Motor neuron (in vitro differentiated cells): Measurements from ENCODE around the gene DYNLT2. TPM values are rescaled to one million over a fixed set of nuclear protein-coding genes. Genes with fewer than 3 reads are reported as not detected.

Experiments
- ATAC-seq, 8 experiments: fragments of 200-7000 bp; cut with Tn5 transposase; replicated peaks in 6 of 8; 2 replicates each; pipeline ENCODE4 v1.8.0; 2021; ENCODE audit warnings: mild to moderate bottlenecking in 8 of 8, moderate library complexity in 8 of 8
- H3K27ac ChIP-seq, 2 donors: fragments of 250-450 bp; sonication (Bioruptor Pico); 2 replicates each; pipeline ENCODE4 v1.9.0; 2021; ENCODE audit warnings: antibody characterized with exemption in 2 of 2, mild to moderate bottlenecking in 2 of 2, moderate library complexity in 1 of 2
- H3K4me1 ChIP-seq, 2 donors: fragments of 250-450 bp; sonication (Bioruptor Pico); replicated peaks in 1 of 2; 2 replicates each; pipeline ENCODE4 v1.6.1; 2021; ENCODE audit warnings: antibody characterized with exemption in 2 of 2, mild to moderate bottlenecking in 2 of 2, moderate library complexity in 1 of 2
- H3K4me3 ChIP-seq, 5 donors: fragments of 250-450 bp; sonication (Bioruptor Pico); 2 replicates each; pipeline ENCODE4 v1.9.0; 2021; ENCODE audit warnings: antibody characterized with exemption in 5 of 5, mild to moderate bottlenecking in 5 of 5, moderate library complexity in 4 of 5
- WGBS, 10 experiments: fragments of 450-650 bp; shearing (Covaris generic); methylation state at CpG; one replicate each; pipeline ENCODE4 v1.0.0; 2022; 5-methylcytosine and 5-hydroxymethylcytosine counted together
- in situ Hi-C, 9 experiments: fragments of 400-800 bp; cut with MboI; loops; one replicate each; pipeline ENCODE4 v1.15.0; 2021; ENCODE audit warnings: low sequenced_read_pairs in 9 of 9, low pct_unique_long_range_greater_than_20kb in 2 of 9; ENCODE audit not compliant: unreplicated experiment in 9 of 9
- total RNA-seq, 8 experiments: library from RNA; unstranded; fragments of 300-600 nt; gene quantifications; 2 replicates each; pipeline versions ENCODE4 v1.2.3 to v1.2.4, GENCODE V29; 2022

Gene DYNLT2
- total RNA-seq: 1 to 10 TPM; 2.3 to 4.6 (median 3.5) TPM

- in situ Hi-C loops: no loop called here
- peaks cover 14 to 20% of the 10 kb centered on the region in 2 donors for H3K4me1 ChIP-seq
- peak; percentile 92 to 97 (median 95) for ATAC-seq
- H3K4me3 ChIP-seq: peak within 1 kb of the TSS; percentile 61 to 91 (median 69)
- WGBS, 10 experiments: 0 to 9% (median 1%) methylated on average over 6 to 21 of the region's 90 CpGs; no CpG with 5 or more reads in 5 of the 10 experiments
- H3K27ac ChIP-seq: peak within 1 kb of the TSS; percentile 93 to 96
Measured at GRCh38 chr6:169751242-169752073, at the start of gene DYNLT2, which contains the start of gene ERMARD. Gene DYNLT2 (minus strand): TSS chr6:169751572. CDS start chr6:169751458, 114 bp downstream. Gene ERMARD (plus strand): TSS chr6:169751622. CDS start chr6:169751658, 36 bp downstream.

DNA sequence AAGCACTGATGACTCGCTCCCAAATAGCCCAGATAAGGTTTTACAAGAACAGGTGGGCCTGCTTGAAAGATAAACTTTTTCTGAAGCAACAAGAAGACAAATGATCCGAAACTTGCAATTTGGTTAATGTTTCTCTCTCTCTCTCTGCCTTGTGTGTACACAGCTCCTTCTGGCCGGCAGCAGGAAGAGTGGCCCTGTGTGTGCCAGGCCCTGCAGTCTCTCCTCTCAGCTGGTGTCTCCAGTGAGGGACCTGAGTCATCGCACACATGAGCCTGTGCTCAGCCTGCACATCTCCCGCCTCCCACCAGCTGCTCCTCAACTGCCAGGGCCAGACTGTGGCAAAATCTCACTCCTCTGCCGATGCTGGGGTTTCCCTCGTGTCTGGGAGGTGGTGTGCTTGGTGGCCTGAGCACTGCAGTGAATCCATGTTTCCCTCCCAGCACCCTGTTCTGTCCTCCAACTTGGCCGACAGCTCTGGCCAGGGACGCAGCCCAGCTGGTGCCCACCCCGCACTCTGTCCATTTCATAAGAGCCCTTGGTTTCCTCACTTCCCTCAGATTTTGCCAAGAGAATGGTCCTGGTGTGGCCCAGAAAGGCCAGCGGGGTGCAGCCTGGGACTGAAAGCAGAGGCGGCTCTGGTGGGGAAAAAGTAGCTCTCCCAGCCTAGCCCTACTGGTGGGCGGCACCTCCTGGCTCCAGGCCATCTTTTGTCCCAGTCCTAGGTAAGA, 49.5 kb upstream of the DYNLT2 start:
- no peak overlapping the region for H3K27ac ChIP-seq
- WGBS, 10 experiments: 30 to 93% (median 66%) methylated on average over 1 to 7 of the region's 13 CpGs; no CpG with 5 or more reads in 2 of the 10 experiments
- H3K4me3 ChIP-seq: no peak overlapping the region
- peak; percentile 63 to 96 (median 88) for ATAC-seq
- in situ Hi-C loops: no loop called here
- peaks cover 23 to 42% of the 10 kb centered on the region in 2 donors for H3K4me1 ChIP-seq

GRCh38 chr6:169800116-169800667, 48.8 kb upstream of the DYNLT2 start:
- Histone ChIP-seq H3K4me1 (peaks cover 23 to 42% of the 10 kb centered on the region in 2 donors), H3K27ac (no peak overlapping the region), H3K4me3 (no peak overlapping the region)
- in situ Hi-C loops: no loop called here
- peak in 3 of 8 experiments; percentile 31 to 71 (median 33) for ATAC-seq
- WGBS, 10 experiments: 0 to 93% (median 69%) methylated on average over 2 to 8 of the region's 9 CpGs; no CpG with 5 or more reads in 1 of the 10 experiments

GRCh38 chr6:169799474-169799926, 48.1 kb upstream of the DYNLT2 start:
- no peak overlapping the region for H3K4me3 ChIP-seq
- WGBS, 10 experiments: 20 to 76% (median 59%) methylated on average over 1 to 6 of the region's 7 CpGs
- in situ Hi-C loops: no loop called here
- peak overlapping the region in 1 of 2 donors; percentile 38 for H3K27ac ChIP-seq
- no peak for ATAC-seq
- peaks cover 23 to 42% of the 10 kb centered on the region in 2 donors for H3K4me1 ChIP-seq

DNA sequence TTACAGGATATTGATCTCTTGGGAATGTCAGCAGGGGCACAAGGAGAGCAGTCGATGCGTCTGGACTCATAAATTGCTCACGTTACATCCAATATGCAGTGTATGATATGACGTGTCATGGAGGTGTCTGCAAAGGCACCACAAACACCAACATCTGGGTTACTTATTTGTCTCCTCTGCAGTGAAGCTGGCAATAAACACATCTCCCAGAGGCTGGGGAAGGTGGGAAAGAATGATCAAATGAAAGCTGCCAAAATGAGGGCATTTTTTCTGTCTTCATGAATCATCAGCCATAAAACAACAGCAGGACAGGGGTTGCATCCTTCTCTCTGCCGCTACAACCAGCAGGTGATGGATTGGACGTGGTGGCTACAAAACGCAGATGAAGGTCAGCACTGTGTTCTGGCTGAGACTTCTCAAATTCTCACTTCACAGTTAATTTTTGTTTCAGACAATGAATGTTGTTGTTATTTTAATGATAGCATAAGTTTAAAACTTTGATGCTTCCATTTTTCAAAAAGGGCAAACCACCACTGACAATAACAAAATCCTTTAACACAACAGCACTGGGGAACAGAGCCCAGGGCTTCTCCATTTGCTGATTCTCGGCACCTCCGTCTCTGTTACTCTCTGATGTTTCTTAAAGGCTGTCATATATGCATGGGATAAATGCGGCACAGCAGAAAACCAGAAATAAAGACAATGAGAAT, 47.5 kb upstream of the DYNLT2 start:
- Histone ChIP-seq H3K4me3 (peak overlapping the region in 2 of 5 donors; percentile 12 to 20), H3K4me1 (peaks cover 23 to 42% of the 10 kb centered on the region in 2 donors), H3K27ac (peak overlapping the region in 1 of 2 donors; percentile 62)
- ATAC-seq: peak in 5 of 8 experiments; percentile 16 to 81 (median 65)
- in situ Hi-C loops: no loop called here
- 52 to 100% (median 67%) methylated on average over 1 to 10 of the region's 10 CpGs; no CpG with 5 or more reads in 1 of the 10 experiments for WGBS, 10 experiments

DNA sequence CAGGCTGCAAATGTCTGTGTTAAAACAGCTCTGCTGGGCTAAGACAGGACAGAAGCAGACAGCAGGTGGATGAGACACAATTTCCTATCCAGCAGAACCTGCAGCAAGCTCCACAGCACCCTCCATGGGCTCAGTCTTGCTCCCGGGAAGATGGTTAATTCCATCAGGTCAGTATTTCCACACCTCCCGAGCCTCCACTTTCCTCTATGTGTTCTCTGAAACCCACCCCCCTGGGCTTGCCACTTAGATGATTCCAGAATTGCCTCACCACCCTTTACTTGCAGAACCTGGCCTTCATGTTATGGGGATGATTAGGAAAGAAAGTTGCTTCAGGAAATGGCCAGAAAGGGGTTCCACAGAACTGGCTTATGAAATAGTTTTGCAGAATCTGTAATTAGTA, 43.8 kb upstream of the DYNLT2 start:
- no peak for ATAC-seq
- peaks cover 17 to 40% of the 10 kb centered on the region in 2 donors for H3K4me1 ChIP-seq
- H3K4me3 ChIP-seq: no peak overlapping the region
- no peak overlapping the region for H3K27ac ChIP-seq
- 47 to 67% (median 58%) methylated on average over 1 to 2 of the region's 2 CpGs; no CpG with 5 or more reads in 6 of the 10 experiments for WGBS, 10 experiments
- in situ Hi-C loops: no loop called here

- 58 to 100% (median 90%) methylated on average over 1 to 7 of the region's 13 CpGs; no CpG with 5 or more reads in 3 of the 10 experiments for WGBS, 10 experiments
- ATAC-seq: peak in 1 of 8 experiments; percentile 5
- Histone ChIP-seq H3K4me3 (no peak overlapping the region), H3K27ac (no peak overlapping the region), H3K4me1 (peaks cover 16 to 38% of the 10 kb centered on the region in 2 donors)
- in situ Hi-C loops: no loop called here
Measured at GRCh38 chr6:169794317-169795055, 43.1 kb upstream of the DYNLT2 start.

- in situ Hi-C loops: no loop called here
- Histone ChIP-seq H3K4me3 (no peak overlapping the region), H3K4me1 (peaks cover 8 to 27% of the 10 kb centered on the region in 2 donors), H3K27ac (no peak overlapping the region)
- 75 to 100% (median 89%) methylated on average over 1 to 5 of the region's 10 CpGs; no CpG with 5 or more reads in 4 of the 10 experiments for WGBS, 10 experiments
- no peak for ATAC-seq
Measured at GRCh38 chr6:169793408-169793807, 42.0 kb upstream of the DYNLT2 start.

DNA sequence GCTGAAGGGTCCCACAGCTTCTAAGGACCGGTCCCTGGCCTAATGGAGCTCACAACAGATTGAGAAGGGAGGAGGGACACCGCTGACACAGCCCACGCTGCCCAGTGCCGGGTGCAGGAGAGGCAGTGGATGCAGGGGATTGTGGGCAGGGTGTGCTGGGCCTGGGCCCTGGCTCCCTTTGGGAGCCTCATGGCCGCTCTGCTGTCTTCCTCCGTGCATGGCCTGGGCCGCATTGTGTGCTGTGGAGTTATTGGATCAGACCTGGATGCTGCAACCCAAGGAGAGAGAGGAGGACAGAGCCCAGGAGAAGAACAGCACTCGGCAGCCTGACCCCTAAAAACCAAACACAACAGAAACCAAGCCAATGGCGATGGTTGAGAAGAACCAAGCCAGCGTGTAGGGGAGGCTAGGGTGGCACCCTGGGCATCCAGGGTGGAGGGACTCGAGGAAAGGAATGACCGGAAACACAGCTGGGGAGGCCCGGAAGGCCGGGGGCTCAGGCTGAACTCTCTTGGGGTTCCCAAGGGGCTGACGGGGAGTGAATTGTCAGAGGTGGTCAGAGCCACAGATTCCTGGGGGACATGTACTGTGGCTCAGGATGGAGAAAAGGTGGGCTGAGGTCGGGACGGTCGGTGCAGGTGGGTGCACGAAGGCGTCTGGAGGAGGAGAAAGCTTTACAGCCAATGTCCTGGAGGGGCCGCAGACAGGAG, 41.1 kb upstream of the DYNLT2 start:
- Histone ChIP-seq H3K4me1 (peaks cover 8 to 20% of the 10 kb centered on the region in 2 donors), H3K27ac (no peak overlapping the region), H3K4me3 (no peak overlapping the region)
- ATAC-seq: no peak
- 80 to 100% (median 92%) methylated on average over 1 to 11 of the region's 21 CpGs; no CpG with 5 or more reads in 1 of the 10 experiments for WGBS, 10 experiments
- in situ Hi-C loops: no loop called here

DNA sequence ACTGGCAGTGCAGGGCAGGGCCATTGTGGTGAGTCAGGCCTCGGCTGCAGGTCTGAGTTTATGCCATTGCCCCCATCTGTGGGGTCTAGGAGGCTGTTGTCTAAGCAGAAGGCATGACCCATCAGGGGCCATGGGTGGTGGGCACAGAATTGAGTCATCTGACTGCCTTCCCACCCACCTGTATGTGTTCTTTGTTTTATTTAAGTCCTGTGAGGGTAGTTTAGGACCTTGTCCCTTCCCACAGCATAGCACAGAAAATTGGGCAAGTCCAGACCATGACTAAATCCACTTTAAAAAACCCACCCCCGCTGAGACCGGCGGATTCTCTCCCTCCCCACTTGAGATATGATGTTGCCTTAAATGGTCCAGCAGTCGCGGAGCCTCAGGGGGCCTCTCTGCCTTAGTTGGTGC, 40.4 kb upstream of the DYNLT2 start:
- in situ Hi-C loops: no loop called here
- no peak for ATAC-seq
- Histone ChIP-seq H3K4me1 (peaks cover 8 to 20% of the 10 kb centered on the region in 2 donors), H3K4me3 (no peak overlapping the region), H3K27ac (no peak overlapping the region)
- 60 to 100% (median 70%) methylated on average over 1 to 3 of the region's 6 CpGs; no CpG with 5 or more reads in 5 of the 10 experiments for WGBS, 10 experiments
